Right lobe of liver (tissue), 6 donors: ENCODE data around the gene PPM1J. TPM values are rescaled to one million over a fixed set of nuclear protein-coding genes. Genes with fewer than 3 reads are reported as not detected.
A peak's percentile ranks its signal among the peaks of the same experiment; 100 is the strongest.

Source experiments
- ATAC-seq, 4 donors: fragments of 200-7000 bp; cut with Tn5 transposase; one replicate each; pipeline ENCODE4 v1.9.1; 2020; ENCODE audit warnings: mild to moderate bottlenecking in 4 of 4, moderate library complexity in 4 of 4
- DNase-seq, 3 donors: peaks; one replicate each; pipeline ENCODE4 v3.0.0-alpha.2; 2020
- H3K27ac ChIP-seq, 3 donors: fragments of 200-600 bp; one replicate each; pipeline ENCODE4 v1.8.0; 2022
- H3K27me3 ChIP-seq, 2 donors: fragments of 200-600 bp; one replicate each; pipeline ENCODE4 v1.8.0; 2022
- H3K36me3 ChIP-seq, 4 donors: fragments of 200-600 bp; sonication (generic) in 1 of 4; one replicate each; pipeline versions ENCODE4 v1.5.1 to v1.8.0; 2017 to 2022; ENCODE audit warnings: control low read depth in 1 of 4
- H3K4me1 ChIP-seq, 4 donors: fragments of 200-600 bp; sonication (generic) in 1 of 4; one replicate each; pipeline versions ENCODE4 v1.5.1 to v1.8.0; 2017 to 2022; ENCODE audit warnings: control low read depth in 1 of 4
- H3K4me3 ChIP-seq, 3 donors: fragments of 200-600 bp; one replicate each; pipeline ENCODE4 v1.8.0; 2022
- H3K9me3 ChIP-seq, 4 donors: fragments of 200-600 bp; sonication (generic) in 1 of 4; one replicate each; pipeline versions ENCODE4 v1.5.1 to v1.8.0; 2017 to 2022; ENCODE audit warnings: control low read depth in 1 of 4
- CTCF ChIP-seq, 4 donors: fragments of 200-600 bp in 3 of 4; fragments of 450-650 bp in 1 of 4; IDR thresholded peaks; one replicate each; pipeline versions ENCODE4 v1.5.1 to v1.8.0; 2016 to 2022; ENCODE audit warnings: antibody characterized with exemption in 4 of 4, mild to moderate bottlenecking in 2 of 4
- POLR2A ChIP-seq: fragments of 450-650 bp; IDR thresholded peaks from one replicate; pipeline ENCODE4 v1.6.1; 2017; ENCODE audit warnings: antibody characterized with exemption, mild to moderate bottlenecking
- WGBS: methylation state at CpG from one replicate; pipeline ENCODE4 v1.1.6; 2018; ENCODE audit warnings: low coverage, low lambda C conversion rate; ENCODE audit not compliant: insufficient coverage; ENCODE audit errors: missing lambda C conversion rate; 5-methylcytosine and 5-hydroxymethylcytosine counted together
- intact Hi-C, 2 donors: fragments of 100-400 bp; cut with DNase I; formaldehyde crosslinking; loops; one replicate each; pipeline versions ENCODE4 v1.11.2 to v1.14.1; 2022
- total RNA-seq, 6 experiments: library from RNA; depleted of rRNA in 2 of 6; stranded (reverse); fragments of >200 nt in 2 of 6; fragmentation: NEBNext Ultra II Directional in 3 of 6; extraction: Animal tissue kit (Norgen Biotek cat#: 25700) in 3 of 6; gene quantifications; one replicate each; pipeline versions ENCODE4 v1.1.0 to v1.2.4, GENCODE V29; 2016 to 2023
- donor health status: DM: no; HTN: yes; CAD: no.
- donor health status: DM: no; HTN: no; CAD: no.
- donor health status: DM: no; HTN: no; CAD: no.
- donor health status: DM: no; HTN: yes; CAD: no.
- donor health status: DM: no; HTN: yes; CAD: no.

The PPM1J gene
- total RNA-seq, 6 experiments from 2014 or later = 0.15 to 1.2 (median 0.40) TPM

GRCh38 chr1:112714313-112715263, 544 bp downstream of the PPM1J start:
- no peak overlapping the region for H3K27ac ChIP-seq
- intact Hi-C loops = loop anchor here (5.0 kb wide), 2 partner anchors 88 to 212 kb away; no protein-coding TSS in a partner anchor
- no peaks in the 10 kb centered on the region for H3K27me3 ChIP-seq
- TF ChIP-seq CTCF (IDR thresholded peaks at IDR 0.05) = no peak
- no peak for TF ChIP-seq POLR2A
- DNase-seq (peak; percentile 57 to 68 (median 66)), ATAC-seq (peak in 1 of 4 donors; percentile 0)
- H3K4me3 ChIP-seq = peak overlapping the region; percentile 49 to 61 (median 58)
- WGBS = under 1% methylated on average over 52 of the region's 86 CpGs
- no peaks in the 10 kb centered on the region for H3K9me3 ChIP-seq
- H3K36me3 ChIP-seq = no peaks in the 10 kb centered on the region
- H3K4me1 ChIP-seq = peaks cover 0 to 25% (median 7%) of the 10 kb centered on the region in 4 donors

DNA sequence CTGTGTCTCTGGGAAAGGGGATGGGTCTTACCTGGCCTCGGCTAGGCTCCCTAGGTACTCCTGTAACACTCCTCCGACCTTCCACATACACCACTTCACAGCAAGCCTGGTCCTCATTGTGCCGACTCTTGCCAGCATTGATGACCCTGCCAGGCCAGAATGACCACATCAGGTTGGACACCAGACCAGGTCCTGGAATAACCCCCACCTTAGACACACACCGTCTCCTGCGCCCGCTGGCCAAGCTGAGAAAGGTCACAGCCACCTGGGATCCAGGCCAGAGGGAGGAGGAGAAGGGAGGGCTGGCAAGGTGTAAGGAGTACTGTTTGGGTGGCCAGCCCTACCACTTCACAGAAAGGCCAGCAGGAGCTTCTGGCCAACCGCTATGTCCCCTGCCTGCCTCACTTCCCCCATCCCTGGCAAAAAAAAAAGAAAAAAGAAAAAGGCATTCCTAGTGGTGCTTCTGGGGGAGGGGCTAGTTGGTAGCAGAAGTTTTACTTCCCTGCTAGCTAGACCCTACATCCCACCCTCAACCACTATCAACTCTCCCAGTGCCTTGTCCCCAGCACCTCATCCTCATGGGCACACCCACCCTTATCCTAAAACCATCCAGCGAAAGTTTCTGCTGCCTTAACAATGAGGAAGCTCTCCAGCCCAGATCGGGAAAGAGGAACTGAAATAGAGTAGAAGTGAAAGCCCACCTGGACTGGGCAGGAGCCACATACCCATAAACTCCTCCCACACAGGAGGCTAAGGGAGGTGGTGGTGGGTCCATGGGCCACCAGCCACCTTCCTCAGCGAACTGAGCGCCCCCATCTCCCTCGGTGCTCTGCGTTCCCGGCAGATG, 1.4 kb downstream of the PPM1J start:
- H3K4me3 ChIP-seq = peak overlapping the region; percentile 49 to 61 (median 58)
- ATAC-seq (peak; percentile 6 to 52 (median 42)), DNase-seq (peak; percentile 78 to 92 (median 88))
- peaks cover 0 to 23% (median 5%) of the 10 kb centered on the region in 4 donors for H3K4me1 ChIP-seq
- H3K9me3 ChIP-seq = no peaks in the 10 kb centered on the region
- no peaks in the 10 kb centered on the region for H3K27me3 ChIP-seq
- TF ChIP-seq CTCF (IDR thresholded peaks at IDR 0.05) (peak in 1 of 4 donors; percentile 4), POLR2A (no peak)
- intact Hi-C loops = loop anchor here in 1 of 2 donors (5.0 kb wide), 1 partner anchor 211 kb away; no protein-coding TSS in a partner anchor
- no peak overlapping the region for H3K27ac ChIP-seq
- WGBS = 27% methylated on average over 4 of the region's 14 CpGs
- no peaks in the 10 kb centered on the region for H3K36me3 ChIP-seq

GRCh38 chr1:112712701-112713128, 2.4 kb downstream of the PPM1J start:
- ATAC-seq (no peak), DNase-seq (no peak)
- intact Hi-C loops = loop anchor here in 1 of 2 donors (5.0 kb wide), 1 partner anchor 210 kb away; no protein-coding TSS in a partner anchor
- 86% methylated on average over 9 of the region's 9 CpGs for WGBS
- H3K9me3 ChIP-seq = no peaks in the 10 kb centered on the region
- peaks cover 0 to 22% (median 4%) of the 10 kb centered on the region in 4 donors for H3K4me1 ChIP-seq
- H3K27me3 ChIP-seq = no peaks in the 10 kb centered on the region
- no peaks in the 10 kb centered on the region for H3K36me3 ChIP-seq
- no peak overlapping the region for H3K27ac ChIP-seq
- no peak for TF ChIP-seq POLR2A
- no peak for TF ChIP-seq CTCF (IDR thresholded peaks at IDR 0.05)
- no peak overlapping the region for H3K4me3 ChIP-seq

DNA sequence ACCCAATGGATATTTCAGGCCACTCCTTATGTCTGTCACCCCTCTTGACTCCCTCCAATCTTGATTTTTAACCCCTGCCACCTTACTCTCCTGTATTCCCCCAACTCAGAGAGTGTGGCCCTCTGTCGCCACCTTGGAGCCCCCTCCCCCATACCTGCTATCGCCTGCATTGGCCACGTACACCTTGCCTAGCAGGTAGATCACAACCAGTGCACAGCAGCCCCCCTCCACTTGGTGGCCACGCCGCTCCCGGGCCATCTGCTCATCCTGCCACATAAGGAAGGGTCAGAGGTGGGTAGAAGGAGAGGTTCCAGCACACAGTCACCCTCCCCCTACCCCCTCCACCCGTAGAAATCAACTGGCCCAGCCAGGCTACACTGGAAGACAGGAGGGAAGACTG, 2.9 kb downstream of the PPM1J start:
- H3K9me3 ChIP-seq = no peaks in the 10 kb centered on the region
- ATAC-seq (no peak), DNase-seq (no peak)
- no peak for TF ChIP-seq CTCF (IDR thresholded peaks at IDR 0.05)
- no peak for TF ChIP-seq POLR2A
- intact Hi-C loops = loop anchor here in 1 of 2 donors (5.0 kb wide), 1 partner anchor 210 kb away; no protein-coding TSS in a partner anchor
- no peaks in the 10 kb centered on the region for H3K36me3 ChIP-seq
- H3K27me3 ChIP-seq = no peaks in the 10 kb centered on the region
- WGBS = 91% methylated on average over 4 of the region's 7 CpGs
- H3K4me1 ChIP-seq = peaks cover 0 to 22% (median 5%) of the 10 kb centered on the region in 4 donors
- no peak overlapping the region for H3K4me3 ChIP-seq
- no peak overlapping the region for H3K27ac ChIP-seq
